ENCODE measurements around the gene SLC6A1. TPM values are rescaled to one million over a fixed set of nuclear protein-coding genes. Genes with fewer than 3 reads are reported as not detected.
"Not testable (repeated sequence)": the region's sequence is repeated elsewhere in the genome, so short reads cannot be mapped to it uniquely, and the experiment has no call there.

SLC6A1 gene
- total RNA-seq, 2 donors from 2014 or later, result not detected

DNA sequence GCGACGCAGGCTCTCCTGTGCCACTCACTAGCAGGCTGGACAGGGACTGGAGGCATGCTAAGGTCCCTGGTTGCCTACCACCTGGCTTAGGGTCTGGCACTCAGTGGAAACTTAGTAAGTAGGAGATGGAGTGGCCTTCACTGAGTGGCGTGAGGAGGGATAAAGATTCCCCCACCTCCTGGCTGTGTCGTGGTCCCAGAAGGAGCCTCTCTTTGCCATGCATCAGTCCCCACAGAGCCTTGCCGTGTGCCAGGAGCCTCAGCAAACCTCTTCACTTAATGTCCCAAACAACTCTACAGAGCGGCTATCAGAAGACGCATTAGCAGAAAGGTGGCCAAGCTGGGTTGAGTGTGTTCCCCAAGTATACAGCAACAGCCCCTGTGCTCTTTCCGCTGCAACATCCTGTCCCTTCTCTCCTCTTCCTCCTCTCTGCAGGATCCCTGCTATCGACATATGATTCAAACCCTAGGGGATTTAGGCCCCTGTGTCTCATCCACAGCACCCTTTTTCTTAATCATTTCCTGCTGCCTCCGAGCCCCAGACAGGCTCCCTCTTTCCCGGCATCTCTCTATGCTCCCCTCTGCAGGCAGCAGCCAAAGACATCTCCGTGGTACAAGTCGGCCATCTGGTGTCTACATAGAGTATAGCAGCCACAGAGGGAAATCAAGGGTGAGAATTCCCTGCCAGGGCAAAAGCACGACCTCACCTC is 66.7 kb downstream of the SLC6A1 start:
- DNase-seq (ENCODE audit: low spot score in 2 of 2) (peak in 1 of 2 donors; percentile 51), ATAC-seq (peak; percentile 68 to 81)
- Mint-ChIP-seq H3K27ac (no peak overlapping the region), H3K9me3 (peaks cover 0 to 12% of the 10 kb centered on the region in 2 donors), H3K36me3 (peaks cover 5 to 6% of the 10 kb centered on the region in 2 donors)

DNA sequence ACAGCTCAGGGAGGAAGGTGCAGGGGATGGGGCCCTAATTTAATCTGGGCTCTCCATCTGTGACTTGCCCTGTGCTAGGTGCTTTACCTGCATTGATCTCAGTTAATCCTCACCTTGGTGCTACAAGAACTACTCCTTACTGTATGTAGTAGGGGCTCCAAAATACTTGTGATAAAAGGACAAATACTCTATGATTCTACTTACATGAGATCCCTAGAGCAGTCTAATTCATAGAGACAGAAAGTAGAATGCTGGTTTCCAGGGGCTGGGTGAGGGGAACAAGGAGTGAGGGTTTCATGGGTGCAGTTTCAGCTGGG is 67.2 kb downstream of the SLC6A1 start:
- H3K36me3 Mint-ChIP-seq, result peaks cover 5 to 11% of the 10 kb centered on the region in 2 donors
- ATAC-seq, result no peak
- DNase-seq (ENCODE audit: low spot score in 2 of 2), result no peak
- peaks cover 0 to 12% of the 10 kb centered on the region in 2 donors for H3K9me3 Mint-ChIP-seq
- no peak overlapping the region for H3K27ac Mint-ChIP-seq

DNA sequence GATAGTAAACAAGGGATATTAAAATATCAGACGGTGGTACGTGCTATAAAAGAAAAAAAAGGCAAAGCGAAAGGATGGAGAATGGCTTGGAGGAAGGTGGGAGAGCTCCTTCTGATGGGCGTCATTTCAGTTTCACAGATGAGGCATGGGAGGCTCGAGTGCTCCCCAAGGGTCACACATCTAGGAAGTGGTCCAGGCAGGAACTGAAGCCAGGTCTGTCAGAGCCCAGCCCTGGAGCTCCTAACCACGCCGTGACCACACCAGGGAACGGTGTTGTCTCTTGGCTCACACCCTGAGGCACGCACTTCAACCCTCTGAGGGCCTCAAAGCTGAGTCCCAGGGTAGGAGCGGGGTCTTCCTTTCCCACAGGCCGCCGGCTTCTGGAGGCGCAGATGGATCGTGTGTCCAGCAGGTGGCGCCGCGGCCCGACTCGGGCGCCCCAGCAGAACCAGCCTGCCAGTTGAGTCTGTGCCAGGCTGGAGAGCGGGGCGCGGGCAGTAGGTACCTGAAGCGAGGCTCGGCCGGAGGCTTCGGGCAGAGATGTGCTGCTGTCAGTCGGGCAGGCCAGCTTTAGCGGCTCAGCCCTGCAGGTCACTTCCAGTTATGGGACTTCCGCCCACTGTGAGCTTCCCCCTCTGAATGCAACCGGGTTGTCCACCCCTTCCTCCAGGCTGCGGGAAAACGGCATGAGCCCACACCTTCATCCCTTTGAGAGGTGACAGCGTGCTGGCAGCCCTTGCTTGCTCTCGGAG is 68.1 kb downstream of the SLC6A1 start:
- peaks cover 5 to 13% of the 10 kb centered on the region in 2 donors for H3K36me3 Mint-ChIP-seq
- ATAC-seq (peak; percentile 69 to 78), DNase-seq (ENCODE audit: low spot score in 2 of 2) (peak in 1 of 2 donors; percentile 68)
- H3K9me3 Mint-ChIP-seq, result peaks cover 0 to 12% of the 10 kb centered on the region in 2 donors
- no peak overlapping the region for H3K27ac Mint-ChIP-seq

DNA sequence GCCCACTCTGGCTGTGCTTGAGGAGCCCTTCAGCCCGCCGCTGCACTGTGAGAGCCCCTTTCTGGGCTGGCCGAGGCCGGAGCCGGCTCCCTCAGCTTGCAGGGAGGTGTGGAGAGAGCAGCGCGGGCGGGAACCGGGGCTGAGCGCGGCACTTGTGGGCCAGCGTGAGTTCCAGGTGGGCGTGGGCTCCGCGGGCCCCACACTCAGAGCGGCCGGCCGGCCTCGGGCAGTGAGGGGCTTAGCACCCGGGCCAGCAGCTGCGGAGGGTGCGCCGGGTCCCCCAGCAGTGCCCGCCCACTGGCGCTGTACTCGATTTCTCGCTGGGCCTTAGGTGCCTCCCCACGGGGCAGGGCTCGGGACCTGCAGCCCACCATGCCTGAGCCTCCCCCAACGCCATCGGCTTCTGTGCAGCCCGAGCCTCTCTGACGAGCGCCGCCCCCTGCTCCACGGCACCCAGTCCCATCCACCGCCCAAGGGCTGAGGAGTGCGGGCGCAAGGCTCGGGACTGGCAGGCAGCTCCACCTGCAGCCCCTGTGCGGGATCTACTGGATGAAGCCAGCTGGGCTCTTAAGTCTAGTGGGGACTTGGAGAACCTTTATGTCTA is 68.8 kb downstream of the SLC6A1 start:
- H3K27ac Mint-ChIP-seq; DNase-seq (ENCODE audit: low spot score in 2 of 2); ATAC-seq: not testable (repeated sequence)
- Mint-ChIP-seq H3K9me3 (peaks cover 0 to 12% of the 10 kb centered on the region in 2 donors), H3K36me3 (peaks cover 5 to 13% of the 10 kb centered on the region in 2 donors)

DNA sequence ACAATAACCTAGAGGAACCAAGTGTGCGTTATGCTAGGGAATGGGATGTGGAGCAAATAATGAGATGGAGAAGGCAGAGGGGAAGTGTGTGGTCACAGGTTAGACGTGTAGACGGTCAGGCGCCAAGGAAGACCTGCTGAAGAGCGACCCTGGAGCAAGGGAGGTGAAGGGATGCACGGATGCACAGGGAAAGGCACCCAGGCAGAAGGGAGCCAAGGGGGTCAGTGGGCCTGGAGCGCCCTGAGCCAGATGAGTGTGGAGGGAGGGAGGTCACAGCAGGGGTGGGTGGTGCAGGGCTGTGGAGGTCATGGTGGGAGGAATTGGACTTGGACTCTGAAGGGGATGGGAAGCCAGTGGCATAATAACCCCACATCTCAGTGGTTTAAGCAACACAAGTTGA is 70.2 kb downstream of the SLC6A1 start:
- H3K36me3 Mint-ChIP-seq, result peaks cover 5 to 13% of the 10 kb centered on the region in 2 donors
- H3K27ac Mint-ChIP-seq, result no peak overlapping the region
- DNase-seq (ENCODE audit: low spot score in 2 of 2) (no peak), ATAC-seq (no peak)
- peaks cover 0 to 12% of the 10 kb centered on the region in 2 donors for H3K9me3 Mint-ChIP-seq

DNA sequence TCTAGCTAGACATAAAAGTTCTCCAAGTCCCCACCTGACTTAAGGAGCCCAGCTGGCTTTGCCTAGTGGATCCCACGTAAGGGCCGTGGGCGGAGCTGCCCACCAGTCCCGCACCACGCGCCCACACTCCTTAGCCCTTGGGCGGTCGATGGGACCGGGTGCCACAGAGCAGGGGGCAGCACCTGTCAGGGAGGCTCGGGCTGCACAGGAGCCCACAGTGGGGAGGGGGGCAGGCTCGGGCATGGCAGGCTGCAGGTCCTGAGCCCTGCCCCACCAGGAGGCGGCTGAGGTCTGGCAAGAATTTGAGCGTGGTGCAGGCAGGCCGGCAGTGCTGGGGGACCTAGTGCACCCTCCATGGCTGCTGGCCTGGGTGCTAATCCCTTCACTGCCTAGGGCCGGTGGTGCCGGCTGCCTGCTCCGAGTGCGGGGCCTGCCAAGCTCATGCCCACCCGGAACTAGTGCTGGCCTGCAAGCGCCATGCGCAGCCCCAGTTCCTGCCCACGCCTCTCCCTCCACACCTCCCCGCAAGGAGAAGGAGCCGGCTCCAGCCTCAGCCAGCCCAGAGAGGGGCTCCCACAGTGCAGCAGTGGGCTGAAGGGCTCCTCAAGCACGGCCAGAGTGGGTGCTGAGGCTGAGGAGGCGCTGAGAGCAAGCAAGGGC is 78.7 kb downstream of the SLC6A1 start:
- Mint-ChIP-seq H3K27ac (no peak overlapping the region), H3K9me3 (peaks cover 4 to 6% of the 10 kb centered on the region in 2 donors), H3K36me3 (peaks cover 6 to 8% of the 10 kb centered on the region in 2 donors)
- DNase-seq (ENCODE audit: low spot score in 2 of 2), result no peak
- ATAC-seq, result no peak

DNA sequence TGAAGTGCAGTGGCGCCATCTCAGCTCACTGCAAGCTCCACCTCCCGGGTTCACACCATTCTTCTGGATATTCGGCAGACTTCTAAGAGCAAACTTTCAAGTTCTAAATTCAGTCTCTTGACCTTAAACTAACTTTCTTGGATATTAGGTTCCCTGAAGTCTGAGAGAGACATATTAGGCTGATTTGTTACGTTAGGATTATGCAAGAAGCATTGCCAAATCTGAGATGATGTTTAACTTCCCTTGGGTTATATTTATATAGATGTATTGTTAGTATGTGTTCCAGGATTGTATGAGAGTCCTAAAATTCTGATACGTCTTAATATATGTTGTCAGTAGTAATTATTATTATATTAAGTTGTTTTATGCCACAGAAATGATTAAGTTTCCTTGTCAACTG is 80.1 kb downstream of the SLC6A1 start:
- Mint-ChIP-seq H3K9me3 (peaks cover 4 to 6% of the 10 kb centered on the region in 2 donors), H3K36me3 (peaks cover 6 to 8% of the 10 kb centered on the region in 2 donors), H3K27ac (no peak overlapping the region)
- ATAC-seq, result no peak
- DNase-seq (ENCODE audit: low spot score in 2 of 2), result no peak

DNA sequence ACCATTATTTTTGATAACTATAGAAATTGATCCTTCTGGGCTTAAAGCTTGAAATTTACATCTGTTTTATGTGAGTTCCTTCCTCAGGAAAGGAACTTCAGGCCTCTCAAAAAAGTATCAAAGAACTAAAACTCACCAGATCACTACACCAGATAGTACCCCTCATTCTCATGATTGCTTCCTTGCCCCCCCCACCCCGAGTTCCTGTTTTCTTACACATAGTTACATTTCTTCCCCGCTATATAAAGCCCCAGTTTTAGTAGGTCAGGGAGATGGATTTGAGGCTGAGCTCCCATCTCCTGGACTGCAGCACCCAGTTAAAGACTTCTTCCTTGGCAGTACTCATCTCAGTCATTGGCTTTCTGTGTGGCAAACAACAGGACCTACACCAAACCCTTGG is 81.5 kb downstream of the SLC6A1 start:
- ATAC-seq (no peak), DNase-seq (ENCODE audit: low spot score in 2 of 2) (no peak)
- H3K9me3 Mint-ChIP-seq, result peaks cover 4 to 6% of the 10 kb centered on the region in 2 donors
- peaks cover 6 to 8% of the 10 kb centered on the region in 2 donors for H3K36me3 Mint-ChIP-seq
- no peak overlapping the region for H3K27ac Mint-ChIP-seq

DNA sequence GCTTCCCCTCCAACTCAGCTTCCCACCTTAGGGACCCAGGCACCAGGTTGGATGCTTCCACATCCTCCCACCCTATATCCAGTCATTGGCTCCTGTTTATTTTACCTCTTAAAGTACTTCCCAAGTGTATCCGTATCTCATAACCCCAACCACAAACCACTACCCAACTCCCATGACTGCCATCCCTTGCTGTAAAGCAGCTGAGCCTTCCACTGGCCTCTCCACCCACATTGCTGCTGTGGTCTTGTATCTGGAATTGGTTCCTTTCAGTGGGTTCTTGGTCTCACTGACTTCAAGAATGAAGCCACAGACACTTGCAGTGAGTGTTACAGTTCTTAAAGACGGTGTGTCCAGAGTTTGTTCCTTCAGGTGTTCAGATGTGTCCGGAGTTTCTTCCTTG is 81.9 kb downstream of the SLC6A1 start:
- H3K36me3 Mint-ChIP-seq, result peaks cover 6 to 8% of the 10 kb centered on the region in 2 donors
- H3K27ac Mint-ChIP-seq, result no peak overlapping the region
- no peak for ATAC-seq
- H3K9me3 Mint-ChIP-seq, result peaks cover 4 to 6% of the 10 kb centered on the region in 2 donors
- DNase-seq (ENCODE audit: low spot score in 2 of 2), result no peak

DNA sequence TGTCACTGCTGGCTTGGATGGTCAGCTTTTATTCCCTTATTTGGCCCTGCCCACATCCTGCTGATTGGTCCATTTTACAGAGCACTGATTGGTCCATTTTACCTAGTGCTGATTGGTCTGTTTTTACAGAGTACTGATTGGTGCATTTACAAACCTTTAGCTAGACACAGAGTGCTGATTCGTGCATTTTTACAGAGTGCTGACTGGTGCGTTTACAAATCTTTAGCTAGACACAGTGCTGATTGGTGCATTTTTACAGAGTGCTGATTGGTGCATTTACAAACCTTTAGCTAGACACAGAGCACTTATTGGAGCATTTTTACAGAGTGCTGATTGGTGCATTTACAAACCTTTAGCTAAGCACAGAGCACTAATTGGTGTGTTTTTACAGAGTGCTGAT is 82.6 kb downstream of the SLC6A1 start:
- H3K27ac Mint-ChIP-seq, result not testable (repeated sequence)

DNA sequence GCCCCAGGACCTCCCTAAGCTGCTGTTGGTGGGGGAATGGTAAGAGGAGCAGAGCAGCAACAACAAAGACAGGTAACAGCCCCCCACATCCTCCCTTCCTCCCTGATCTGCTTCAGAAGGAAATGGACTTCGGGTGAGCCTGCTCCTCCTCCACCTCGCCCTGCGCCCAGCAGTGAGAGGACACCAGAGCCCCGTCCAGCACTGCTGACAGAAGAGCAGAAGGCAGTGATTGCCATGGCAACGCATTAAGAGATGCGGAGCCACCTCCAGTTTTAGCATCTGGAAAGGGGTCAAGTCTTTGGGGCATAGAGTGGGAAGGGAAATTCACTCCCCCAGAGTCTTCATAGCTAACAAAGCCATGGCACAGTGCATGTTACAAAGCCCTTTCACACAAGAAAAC is 84.2 kb downstream of the SLC6A1 start:
- Mint-ChIP-seq H3K27ac (no peak overlapping the region), H3K9me3 (peaks cover 4 to 6% of the 10 kb centered on the region in 2 donors), H3K36me3 (peaks cover 0 to 6% of the 10 kb centered on the region in 2 donors)
- ATAC-seq, result no peak
- no peak for DNase-seq (ENCODE audit: low spot score in 2 of 2)

More for the DNA sequence above, 82.6 kb downstream of the SLC6A1 start:
- DNase-seq (ENCODE audit: low spot score in 2 of 2); ATAC-seq; H3K9me3 Mint-ChIP-seq; H3K36me3 Mint-ChIP-seq: not testable (repeated sequence)

DNA sequence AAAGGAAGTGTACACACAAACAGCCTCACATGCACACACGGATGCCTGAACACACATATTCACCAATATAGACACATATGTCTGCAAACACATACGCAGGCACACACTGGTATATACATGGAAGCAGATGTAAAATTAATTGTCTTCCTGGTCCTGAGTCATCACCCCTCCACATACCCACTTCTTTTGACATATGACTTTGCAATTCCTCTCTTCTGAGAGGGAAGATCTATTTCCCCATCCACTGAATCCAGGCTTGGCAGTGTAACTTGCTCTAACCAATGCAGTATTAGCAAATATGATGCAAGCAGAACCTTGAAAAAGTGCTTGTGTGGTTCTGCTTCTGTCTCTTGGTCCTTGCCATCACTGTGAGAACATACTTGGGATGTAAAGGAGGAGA is 84.9 kb downstream of the SLC6A1 start:
- H3K27ac Mint-ChIP-seq, result no peak overlapping the region
- no peak for ATAC-seq
- DNase-seq (ENCODE audit: low spot score in 2 of 2), result no peak
- H3K9me3 Mint-ChIP-seq, result peaks cover 4 to 6% of the 10 kb centered on the region in 2 donors
- peaks cover 0 to 6% of the 10 kb centered on the region in 2 donors for H3K36me3 Mint-ChIP-seq

DNA sequence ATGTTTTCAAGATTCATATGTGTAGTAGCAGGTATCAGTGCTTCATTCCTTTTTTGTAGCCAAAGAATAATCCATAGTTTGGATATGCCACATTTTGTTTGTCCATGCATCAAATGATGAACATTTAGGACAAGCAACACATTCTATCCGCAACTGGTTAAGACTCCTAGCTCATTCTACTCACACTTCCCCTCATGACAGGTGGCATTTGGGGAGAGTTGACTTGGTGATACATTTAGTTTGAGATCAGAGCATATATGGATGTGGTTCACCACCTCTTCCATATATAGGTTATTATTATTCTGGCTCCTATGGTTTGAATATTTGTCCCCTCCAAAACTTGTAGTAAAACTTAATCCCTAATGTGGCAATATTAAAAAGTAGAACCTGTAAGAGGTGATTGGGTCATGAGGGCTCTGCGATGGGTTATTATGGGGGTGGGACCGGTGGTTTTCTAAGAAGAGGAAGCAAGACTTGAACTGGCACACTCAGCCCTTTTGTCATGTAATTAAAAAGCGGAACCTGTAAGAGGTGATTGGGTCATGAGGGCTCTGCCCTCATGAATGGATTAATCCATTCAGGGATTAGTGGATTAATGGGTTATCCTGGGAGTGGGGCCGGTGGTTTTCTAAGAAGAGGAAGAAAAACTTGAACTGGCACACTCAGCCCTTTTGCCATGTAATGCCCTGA is 86.4 kb downstream of the SLC6A1 start:
- no peak for ATAC-seq
- DNase-seq (ENCODE audit: low spot score in 2 of 2), result no peak
- Mint-ChIP-seq H3K9me3 (peaks cover 4 to 6% of the 10 kb centered on the region in 2 donors), H3K27ac (no peak overlapping the region), H3K36me3 (peaks cover 0 to 6% of the 10 kb centered on the region in 2 donors)

DNA sequence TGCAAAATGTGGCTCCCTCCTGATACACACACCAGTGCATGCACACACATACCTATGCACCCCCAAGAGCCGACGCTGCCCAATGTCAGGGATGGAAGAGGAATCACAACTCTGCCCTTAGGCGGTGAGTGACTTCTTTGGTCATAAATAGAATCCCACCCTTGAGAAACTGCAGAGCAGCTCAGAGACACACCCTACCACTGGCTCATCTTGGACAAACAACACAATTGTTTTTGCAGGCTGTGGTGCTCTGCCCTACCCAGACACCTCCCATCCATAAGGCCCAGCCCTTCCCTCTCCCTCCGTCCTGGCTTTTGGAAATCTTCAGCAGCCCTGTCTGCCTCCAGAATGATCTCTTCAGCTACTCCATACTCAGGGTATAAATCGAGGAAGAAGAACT is 87.9 kb downstream of the SLC6A1 start:
- no peak overlapping the region for H3K27ac Mint-ChIP-seq
- H3K9me3 Mint-ChIP-seq, result peaks cover 0 to 4% of the 10 kb centered on the region in 2 donors
- DNase-seq (ENCODE audit: low spot score in 2 of 2), result no peak
- ATAC-seq, result no peak
- H3K36me3 Mint-ChIP-seq, result peaks cover 0 to 5% of the 10 kb centered on the region in 2 donors

DNA sequence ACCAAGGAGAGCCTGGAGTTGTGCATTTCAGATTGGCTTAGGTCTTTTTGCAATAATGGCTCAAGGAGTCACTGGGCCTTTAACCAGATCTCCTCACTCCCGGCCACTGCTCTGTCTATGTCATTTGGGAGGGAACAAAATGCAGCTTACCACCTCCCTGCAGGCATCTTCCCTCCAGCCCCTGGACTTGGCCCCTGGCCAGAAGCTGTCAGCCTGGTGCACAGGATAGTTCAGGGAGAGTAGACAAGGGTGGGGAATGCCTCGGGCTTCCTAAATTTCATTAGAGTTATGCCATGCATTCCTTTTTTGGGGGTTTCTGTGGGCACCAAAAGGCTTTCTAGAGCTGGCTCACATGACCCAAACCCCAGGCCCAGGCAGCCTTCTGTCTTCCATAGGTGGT is 91.5 kb downstream of the SLC6A1 start:
- ATAC-seq, result no peak
- Mint-ChIP-seq H3K9me3 (no peaks in the 10 kb centered on the region), H3K27ac (no peak overlapping the region), H3K36me3 (no peaks in the 10 kb centered on the region)
- no peak for DNase-seq (ENCODE audit: low spot score in 2 of 2)

DNA sequence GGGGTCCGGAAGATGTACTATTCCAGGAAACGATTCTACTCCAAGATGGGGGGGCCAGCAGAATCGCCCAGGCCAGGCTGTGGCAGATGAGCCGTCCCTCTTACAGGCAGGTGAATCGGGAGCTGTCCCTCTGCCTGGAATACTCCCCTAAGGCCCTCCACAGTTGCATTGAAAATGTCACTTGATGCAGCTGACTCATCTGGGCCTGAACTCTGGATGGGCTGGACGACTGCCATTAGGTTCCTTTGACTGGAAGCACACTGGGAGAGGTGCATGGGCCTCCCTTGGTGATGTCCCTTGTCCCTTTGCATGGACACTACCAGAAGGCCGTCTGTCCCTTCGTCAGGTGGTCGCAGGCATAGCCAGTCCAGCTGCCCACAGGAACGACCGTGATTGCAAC is 92.1 kb downstream of the SLC6A1 start:
- Mint-ChIP-seq H3K27ac (no peak overlapping the region), H3K9me3 (no peaks in the 10 kb centered on the region), H3K36me3 (no peaks in the 10 kb centered on the region)
- ATAC-seq (no peak), DNase-seq (ENCODE audit: low spot score in 2 of 2) (no peak)
